Epithelial cell of esophagus (primary cell): ENCODE data around the gene TMEM139.

Source experiments
- DNase-seq: peaks from one replicate; pipeline ENCODE4 v3.0.0; 2010; ENCODE audit warnings: low read depth
- H3K4me3 ChIP-seq: 2 replicates; pipeline ENCODE4 v1.5.1; 2011; ENCODE audit warnings: mild to moderate bottlenecking, low read length, control low read depth
- TF ChIP-seq, protein P1 (sequence below): IDR thresholded peaks from 2 replicates; pipeline ENCODE4 v1.5.1; 2011; ENCODE audit warnings: low read depth, mild to moderate bottlenecking, low read length, control low read depth, inconsistent platforms; ENCODE audit not compliant: insufficient read depth; ENCODE audit errors: missing control alignments

Gene TMEM139

GRCh38 chr7:143284591-143285469 lies at the start of gene TMEM139:
TSS of gene TMEM139 (plus strand) at chr7:143284958. CDS start at chr7:143285958, 1,000 bp downstream.
- peak; percentile 39 for DNase-seq
- TF ChIP-seq, protein P1, sequence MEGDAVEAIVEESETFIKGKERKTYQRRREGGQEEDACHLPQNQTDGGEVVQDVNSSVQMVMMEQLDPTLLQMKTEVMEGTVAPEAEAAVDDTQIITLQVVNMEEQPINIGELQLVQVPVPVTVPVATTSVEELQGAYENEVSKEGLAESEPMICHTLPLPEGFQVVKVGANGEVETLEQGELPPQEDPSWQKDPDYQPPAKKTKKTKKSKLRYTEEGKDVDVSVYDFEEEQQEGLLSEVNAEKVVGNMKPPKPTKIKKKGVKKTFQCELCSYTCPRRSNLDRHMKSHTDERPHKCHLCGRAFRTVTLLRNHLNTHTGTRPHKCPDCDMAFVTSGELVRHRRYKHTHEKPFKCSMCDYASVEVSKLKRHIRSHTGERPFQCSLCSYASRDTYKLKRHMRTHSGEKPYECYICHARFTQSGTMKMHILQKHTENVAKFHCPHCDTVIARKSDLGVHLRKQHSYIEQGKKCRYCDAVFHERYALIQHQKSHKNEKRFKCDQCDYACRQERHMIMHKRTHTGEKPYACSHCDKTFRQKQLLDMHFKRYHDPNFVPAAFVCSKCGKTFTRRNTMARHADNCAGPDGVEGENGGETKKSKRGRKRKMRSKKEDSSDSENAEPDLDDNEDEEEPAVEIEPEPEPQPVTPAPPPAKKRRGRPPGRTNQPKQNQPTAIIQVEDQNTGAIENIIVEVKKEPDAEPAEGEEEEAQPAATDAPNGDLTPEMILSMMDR, result no peak
- peak within 1 kb of the TSS; percentile 17 for H3K4me3 ChIP-seq

DNA sequence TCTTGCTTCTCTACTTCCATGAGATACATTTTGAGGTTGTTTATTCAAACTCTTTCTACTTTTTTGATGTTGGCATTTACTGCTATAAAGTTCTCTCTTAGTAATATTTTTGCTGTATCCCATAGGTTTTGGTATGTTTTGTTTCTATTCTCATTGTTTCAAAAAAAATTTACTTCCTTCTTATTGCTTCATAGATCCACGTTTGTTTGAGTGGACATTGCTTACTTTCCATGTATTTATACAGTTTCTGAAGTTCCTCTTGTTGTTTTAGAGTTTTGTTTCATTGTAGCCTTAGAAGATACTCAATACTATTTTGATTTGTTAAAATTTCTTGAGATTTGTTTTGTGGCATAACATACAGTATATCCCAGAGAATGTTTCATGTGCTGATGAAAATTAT lies 49.2 kb upstream of the TMEM139 start:
- H3K4me3 ChIP-seq, result no peak overlapping the region
- no peak for DNase-seq
- TF ChIP-seq, protein P1, result no peak

GRCh38 chr7:143236408-143236990 lies 48.3 kb upstream of the TMEM139 start:
- no peak for DNase-seq
- H3K4me3 ChIP-seq, result no peak overlapping the region
- TF ChIP-seq, protein P1, result no peak

DNA sequence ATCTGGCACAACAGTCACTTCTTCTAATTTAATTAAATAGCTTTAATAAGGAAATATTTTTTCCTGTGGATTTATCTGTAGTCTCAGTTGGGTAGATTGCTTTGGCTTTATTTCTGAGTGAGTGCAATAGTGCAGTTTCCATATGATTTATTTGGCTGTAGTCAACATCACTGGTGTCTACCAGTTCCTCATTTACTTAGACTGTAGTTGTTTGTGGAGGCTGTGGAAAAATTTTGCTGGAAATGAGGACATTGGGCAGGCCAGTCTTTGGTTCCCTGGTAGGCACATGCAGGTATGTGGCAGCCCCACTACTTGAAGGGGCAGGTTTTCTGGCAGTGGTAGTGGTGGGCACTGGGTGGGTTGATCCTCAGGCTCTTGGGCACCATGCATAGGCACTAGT lies 47.4 kb upstream of the TMEM139 start:
- TF ChIP-seq, protein P1, result no peak
- DNase-seq, result no peak
- no peak overlapping the region for H3K4me3 ChIP-seq

DNA sequence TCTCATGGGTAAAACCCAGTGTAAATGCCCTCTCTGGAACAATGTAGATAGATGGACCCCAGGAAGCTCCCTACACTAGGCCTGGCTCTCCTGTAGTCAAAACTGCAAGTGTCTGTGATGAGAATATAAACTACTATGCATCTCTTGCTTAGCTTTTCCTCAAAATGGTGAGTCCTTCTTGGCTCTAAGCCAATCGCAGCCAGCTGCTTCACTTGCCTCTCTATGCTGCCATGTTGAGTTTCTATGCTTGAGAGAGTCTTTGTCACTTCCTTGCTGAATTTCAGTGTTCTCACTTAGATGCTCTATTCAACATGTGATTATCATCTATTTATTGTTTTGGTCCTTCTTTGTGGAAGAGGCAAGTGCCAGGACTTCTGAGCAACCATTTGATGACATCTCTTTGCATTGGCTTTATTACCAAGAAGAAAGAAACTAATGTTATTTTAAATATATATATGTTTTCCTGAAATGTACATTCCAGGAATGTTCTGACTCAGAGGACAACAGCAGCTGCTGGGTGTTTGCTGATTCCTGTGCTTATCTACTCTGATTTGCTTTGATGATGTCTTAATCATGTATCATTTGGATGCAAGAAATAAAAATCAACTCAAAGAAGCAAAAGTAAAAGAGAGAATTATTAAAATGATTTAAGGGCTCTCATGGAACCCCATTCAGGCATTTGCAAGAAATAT lies 46.3 kb upstream of the TMEM139 start:
- DNase-seq, result no peak
- no peak overlapping the region for H3K4me3 ChIP-seq
- TF ChIP-seq, protein P1, result no peak

- TF ChIP-seq, protein P1, result no peak
- DNase-seq, result peak; percentile 40
- H3K4me3 ChIP-seq, result no peak overlapping the region
These were observed 44.9 kb upstream of the TMEM139 start for GRCh38 chr7:143239813-143240212.
